A673 (cell line): ENCODE measurements around the gene PRKACG.

Source experiments
- EZH2 ChIP-seq: fragments of 200-600 bp; sonication (generic); IDR thresholded peaks from 2 replicates; pipeline ENCODE4 v1.6.1; 2017; ENCODE audit warnings: borderline replicate concordance, low read depth, mild to moderate bottlenecking, mixed read lengths, antibody characterized with exemption, low read length; ENCODE audit not compliant: poor library complexity, severe bottlenecking
- TF ChIP-seq, protein P1 (sequence below): fragments of 300-800, 200-600 bp; sonication (generic); conservative IDR thresholded peaks from 2 replicates; pipeline ENCODE4 v1.5.1; 2017; ENCODE audit warnings: low read depth, mild to moderate bottlenecking, antibody characterized with exemption, low read length, moderate library complexity, mixed read lengths

DNA sequence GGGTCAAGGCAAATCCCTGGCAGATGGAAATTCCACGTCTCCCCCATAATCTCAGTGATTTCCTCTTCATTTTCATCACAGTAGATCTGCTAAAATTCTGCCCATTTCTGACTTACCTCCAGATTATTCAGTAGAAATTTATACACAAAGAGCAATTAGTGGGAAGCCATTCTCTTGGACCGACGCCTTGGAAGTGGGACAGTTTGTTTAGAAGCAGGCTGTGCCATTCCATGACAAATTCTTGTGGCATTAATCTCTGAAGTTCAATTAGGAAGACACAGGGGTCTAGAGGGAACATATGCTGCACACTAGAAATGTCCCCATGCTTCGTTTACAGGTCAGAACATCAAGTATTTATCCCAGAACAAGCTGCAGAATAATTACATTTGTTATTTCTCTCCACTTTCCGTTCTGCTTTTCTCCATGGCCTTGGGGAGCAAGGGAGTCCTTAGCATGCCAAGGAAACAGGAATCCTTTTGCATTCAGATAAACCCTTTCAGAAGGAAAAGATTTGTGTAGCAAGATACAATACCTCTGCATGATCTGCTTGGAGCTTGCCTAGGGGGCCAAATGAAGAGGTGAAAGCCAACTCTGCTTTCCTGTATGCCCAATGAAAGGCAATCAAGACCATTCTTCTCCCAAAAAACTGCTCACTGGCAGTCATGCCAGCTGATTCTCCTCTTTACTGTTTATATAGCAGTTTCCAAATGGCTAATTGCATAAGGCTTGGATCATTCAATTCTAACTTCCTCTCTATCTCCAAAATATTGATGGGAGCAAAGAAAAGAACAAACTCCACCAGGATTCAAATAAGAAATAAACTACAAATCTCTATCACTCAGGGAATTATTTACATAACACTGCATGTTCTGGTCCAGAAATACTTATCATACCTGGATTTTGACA is 2.5 kb upstream of the PRKACG start:
- TF ChIP-seq, protein P1, sequence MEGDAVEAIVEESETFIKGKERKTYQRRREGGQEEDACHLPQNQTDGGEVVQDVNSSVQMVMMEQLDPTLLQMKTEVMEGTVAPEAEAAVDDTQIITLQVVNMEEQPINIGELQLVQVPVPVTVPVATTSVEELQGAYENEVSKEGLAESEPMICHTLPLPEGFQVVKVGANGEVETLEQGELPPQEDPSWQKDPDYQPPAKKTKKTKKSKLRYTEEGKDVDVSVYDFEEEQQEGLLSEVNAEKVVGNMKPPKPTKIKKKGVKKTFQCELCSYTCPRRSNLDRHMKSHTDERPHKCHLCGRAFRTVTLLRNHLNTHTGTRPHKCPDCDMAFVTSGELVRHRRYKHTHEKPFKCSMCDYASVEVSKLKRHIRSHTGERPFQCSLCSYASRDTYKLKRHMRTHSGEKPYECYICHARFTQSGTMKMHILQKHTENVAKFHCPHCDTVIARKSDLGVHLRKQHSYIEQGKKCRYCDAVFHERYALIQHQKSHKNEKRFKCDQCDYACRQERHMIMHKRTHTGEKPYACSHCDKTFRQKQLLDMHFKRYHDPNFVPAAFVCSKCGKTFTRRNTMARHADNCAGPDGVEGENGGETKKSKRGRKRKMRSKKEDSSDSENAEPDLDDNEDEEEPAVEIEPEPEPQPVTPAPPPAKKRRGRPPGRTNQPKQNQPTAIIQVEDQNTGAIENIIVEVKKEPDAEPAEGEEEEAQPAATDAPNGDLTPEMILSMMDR = no peak
- TF ChIP-seq EZH2 = no peak
